Measurements from ENCODE around the gene GIMAP2. TPM values are rescaled to one million over a fixed set of nuclear protein-coding genes. Genes with fewer than 3 reads are reported as not detected.

Gene GIMAP2
- 0.06 TPM in 2 of 5 replicates, not detected in the others for total RNA-seq (2022; extraction: Qiagen RNA extraction; ENCODE audit: low read depth)

DNA sequence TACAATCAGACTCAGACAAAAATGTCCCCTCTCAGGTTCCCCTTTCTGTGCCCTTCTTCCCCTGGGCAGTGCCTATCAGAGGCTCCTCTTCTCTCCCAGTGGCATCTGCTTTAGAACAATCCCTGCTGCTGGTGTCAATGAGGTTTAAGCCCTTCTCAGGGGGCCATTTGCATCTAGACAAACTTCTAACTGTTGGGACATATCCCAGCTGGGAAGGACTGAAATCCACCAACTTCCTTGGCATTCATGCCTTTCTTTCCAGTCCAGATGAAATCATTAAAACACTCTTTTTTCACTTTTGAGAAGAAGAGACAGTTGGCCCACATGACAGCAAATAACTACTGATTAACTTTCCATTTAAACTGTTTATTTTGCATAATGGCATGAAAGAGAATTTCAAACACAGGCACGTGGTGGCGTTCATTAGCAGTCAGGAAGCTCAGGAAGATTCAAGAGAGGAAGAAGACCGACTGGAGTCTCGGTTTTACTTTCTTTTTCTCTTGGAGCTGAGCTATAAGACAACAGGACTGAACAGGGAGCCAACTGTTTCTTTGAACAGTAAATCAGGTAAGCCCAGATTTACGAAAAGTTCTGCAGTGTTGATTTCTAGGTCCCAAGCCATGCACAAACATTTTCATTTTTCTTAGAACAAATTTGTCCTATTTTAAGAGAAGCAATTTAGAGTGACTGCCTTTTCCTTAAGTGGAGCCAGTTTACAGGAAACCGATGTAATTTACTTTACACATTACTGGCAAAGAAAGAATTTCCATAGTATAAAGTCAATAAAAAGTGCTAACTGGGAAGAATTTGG lies at the start of gene GIMAP2:
GIMAP2 (plus strand) TSS at position 488 of the 811 bp plus-strand sequence. CDS start 1,354 bp downstream, outside the sequence.

DNA sequence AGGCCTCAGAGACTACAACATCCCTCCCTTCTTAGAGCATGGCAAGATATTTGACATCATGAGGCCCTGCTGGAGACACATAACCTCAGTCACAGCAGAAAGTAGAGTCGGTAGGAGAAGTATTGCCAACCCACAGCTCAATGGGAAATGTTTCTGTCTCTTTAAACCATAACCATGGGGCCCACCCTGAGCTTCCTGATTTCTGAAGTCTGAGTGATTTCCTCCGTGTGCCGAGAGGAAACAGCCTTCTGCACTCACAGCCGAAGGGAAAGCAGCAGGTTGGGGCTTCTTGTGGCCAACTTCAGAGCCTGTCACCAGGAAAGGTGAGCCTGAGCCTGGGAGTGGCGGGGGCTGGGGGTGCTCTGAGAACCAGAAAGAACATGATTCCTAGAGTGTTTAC lies 30.9 kb downstream of the GIMAP2 start, which contains the start of gene GIMAP1:
GIMAP1 (plus strand) TSS at position 246 of the 400 bp plus-strand sequence. CDS start 2,435 bp downstream, outside the sequence.

DNA sequence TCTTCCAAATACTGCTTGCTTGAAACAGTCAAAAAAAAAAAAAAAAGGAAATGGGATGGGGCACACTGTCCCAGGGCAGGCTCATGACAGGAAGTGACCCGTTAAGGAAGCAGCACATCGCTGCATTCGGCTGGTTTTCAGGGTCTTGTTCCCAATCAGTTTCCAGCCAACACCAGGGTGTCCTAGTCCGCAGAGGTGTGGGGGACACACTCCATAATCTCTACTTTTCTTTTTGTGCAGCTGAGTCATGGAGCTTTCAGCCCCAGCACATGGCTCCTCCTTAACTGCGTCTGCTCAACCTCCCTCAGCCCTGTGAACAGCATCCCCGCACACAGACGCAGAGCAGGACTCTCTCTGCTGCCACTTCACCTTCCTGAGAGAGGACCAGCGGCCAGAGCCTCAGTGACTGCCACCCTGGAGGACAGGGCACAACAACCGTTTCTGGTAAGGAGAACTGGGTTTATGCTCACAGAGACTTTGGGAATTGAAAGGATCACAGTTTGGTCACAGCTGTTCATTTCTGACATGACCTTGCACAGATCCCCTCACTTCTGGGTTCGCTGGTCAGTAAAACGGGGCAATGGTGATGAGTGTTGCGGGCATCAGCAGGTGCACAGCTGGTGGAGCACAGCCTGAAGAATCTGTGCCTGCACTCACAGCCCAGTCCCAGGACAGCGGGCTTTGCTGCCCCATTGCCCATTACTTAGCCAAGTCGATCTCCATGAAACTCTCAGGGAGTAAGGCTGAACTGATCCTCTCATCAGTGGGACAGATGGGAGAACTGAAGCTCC lies 52.0 kb downstream of the GIMAP2 start, which contains the start of gene GIMAP5:
GIMAP5 (plus strand) TSS at position 154 of the 791 bp plus-strand sequence. CDS start 3,467 bp downstream, outside the sequence.

Other genes starting within 250 kb of the GIMAP2 start
- not detected in 5 replicates for gene GIMAP8, start 235.1 kb upstream of the GIMAP2 start, total RNA-seq (2022; extraction: Qiagen RNA extraction; ENCODE audit: low read depth)
- not detected in 5 replicates for gene GIMAP7, start 170.8 kb upstream of the GIMAP2 start, total RNA-seq (2022; extraction: Qiagen RNA extraction; ENCODE audit: low read depth)
- not detected in 5 replicates for gene GIMAP4, start 118.3 kb upstream of the GIMAP2 start, total RNA-seq (2022; extraction: Qiagen RNA extraction; ENCODE audit: low read depth)
- not detected in 5 replicates for gene GIMAP6, start 53.3 kb upstream of the GIMAP2 start, total RNA-seq (2022; extraction: Qiagen RNA extraction; ENCODE audit: low read depth)
- gene GIMAP1, start 30.9 kb downstream of the GIMAP2 start, total RNA-seq (2022; extraction: Qiagen RNA extraction; ENCODE audit: low read depth), result not detected in 5 replicates
- gene GIMAP5, start 51.7 kb downstream of the GIMAP2 start, total RNA-seq (2022; extraction: Qiagen RNA extraction; ENCODE audit: low read depth), result not detected in 5 replicates
- 0.09 to 0.16 TPM in 2 of 5 replicates, not detected in the others for gene TMEM176B, start 114.7 kb downstream of the GIMAP2 start, total RNA-seq (2022; extraction: Qiagen RNA extraction; ENCODE audit: low read depth)
- not detected in 5 replicates for gene TMEM176A, start 115.1 kb downstream of the GIMAP2 start, total RNA-seq (2022; extraction: Qiagen RNA extraction; ENCODE audit: low read depth)
- gene AOC1, start 166.8 kb downstream of the GIMAP2 start, total RNA-seq (2022; extraction: Qiagen RNA extraction; ENCODE audit: low read depth), result not detected in 5 replicates

Measured in A549 treated with DMSO at 1 μM for 4 hours (cell line).